ENCODE results near the gene NOG.

- TF ChIP-seq CTCF (IDR thresholded peaks at IDR 0.05; ENCODE audit: low read depth, low read length, poor library complexity, severe bottlenecking) (no peak), EZH2phosphoT487 (IDR thresholded peaks at IDR 0.05; ENCODE audit: borderline replicate concordance, low read length) (no peak)
Measured at GRCh38 chr17:56570199-56570598, 23.3 kb upstream of the NOG start.
